GM20000 (cell line): Measurements from ENCODE around the gene ESR1.
A peak's percentile ranks its signal among the peaks of the same experiment; 100 is the strongest.
"Not testable (repeated sequence)": the region's sequence is repeated elsewhere in the genome, so short reads cannot be mapped to it uniquely, and the experiment has no call there.

Experiments
- DNase-seq: peaks from one replicate; pipeline ENCODE4 v3.0.0; 2012; ENCODE audit warnings: low spot score
- TF ChIP-seq, protein P1 (sequence below): IDR thresholded peaks from 2 replicates; pipeline ENCODE4 v1.5.1; 2012; ENCODE audit warnings: mild to moderate bottlenecking, control low read depth; ENCODE audit errors: extremely low read depth, missing control alignments

ESR1 gene

GRCh38 chr6:152012227-152012626, 204.7 kb downstream of the ESR1 start:
- TF ChIP-seq, protein P1, sequence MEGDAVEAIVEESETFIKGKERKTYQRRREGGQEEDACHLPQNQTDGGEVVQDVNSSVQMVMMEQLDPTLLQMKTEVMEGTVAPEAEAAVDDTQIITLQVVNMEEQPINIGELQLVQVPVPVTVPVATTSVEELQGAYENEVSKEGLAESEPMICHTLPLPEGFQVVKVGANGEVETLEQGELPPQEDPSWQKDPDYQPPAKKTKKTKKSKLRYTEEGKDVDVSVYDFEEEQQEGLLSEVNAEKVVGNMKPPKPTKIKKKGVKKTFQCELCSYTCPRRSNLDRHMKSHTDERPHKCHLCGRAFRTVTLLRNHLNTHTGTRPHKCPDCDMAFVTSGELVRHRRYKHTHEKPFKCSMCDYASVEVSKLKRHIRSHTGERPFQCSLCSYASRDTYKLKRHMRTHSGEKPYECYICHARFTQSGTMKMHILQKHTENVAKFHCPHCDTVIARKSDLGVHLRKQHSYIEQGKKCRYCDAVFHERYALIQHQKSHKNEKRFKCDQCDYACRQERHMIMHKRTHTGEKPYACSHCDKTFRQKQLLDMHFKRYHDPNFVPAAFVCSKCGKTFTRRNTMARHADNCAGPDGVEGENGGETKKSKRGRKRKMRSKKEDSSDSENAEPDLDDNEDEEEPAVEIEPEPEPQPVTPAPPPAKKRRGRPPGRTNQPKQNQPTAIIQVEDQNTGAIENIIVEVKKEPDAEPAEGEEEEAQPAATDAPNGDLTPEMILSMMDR, result no peak
- no peak for DNase-seq

GRCh38 chr6:152018876-152019275, 211.4 kb downstream of the ESR1 start:
- DNase-seq, result no peak
- TF ChIP-seq, protein P1, result no peak

DNA sequence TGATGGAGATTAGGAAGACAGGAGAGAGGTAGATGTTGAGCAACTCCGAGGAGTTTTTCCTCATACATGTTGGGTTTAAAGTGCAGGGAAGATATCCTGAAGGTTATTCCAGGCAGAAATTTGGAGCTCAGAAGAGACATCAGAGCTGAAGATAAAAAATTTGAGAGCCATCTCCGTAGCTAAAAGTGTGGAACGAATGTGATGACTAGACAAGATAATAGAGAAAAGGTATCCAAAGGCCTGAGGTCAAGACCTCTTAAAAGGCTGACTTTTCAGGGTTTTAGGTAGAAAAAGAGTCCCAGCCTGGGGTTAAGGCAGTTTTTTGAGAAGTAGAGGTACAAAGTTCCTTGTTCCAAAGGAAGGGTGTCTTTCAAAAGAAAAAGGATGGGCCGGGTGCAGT, 214.8 kb downstream of the ESR1 start:
- DNase-seq, result no peak
- TF ChIP-seq, protein P1, result no peak

- TF ChIP-seq, protein P1, result no peak
- DNase-seq, result no peak
These were observed 216.1 kb downstream of the ESR1 start for GRCh38 chr6:152023613-152024012.

GRCh38 chr6:152026291-152026690, 218.8 kb downstream of the ESR1 start:
- TF ChIP-seq, protein P1, result no peak
- DNase-seq, result peak; percentile 11

- not testable (repeated sequence) for DNase-seq
These were observed 219.3 kb downstream of the ESR1 start for GRCh38 chr6:152026744-152027143.

- DNase-seq, result not testable (repeated sequence)
These were observed 226.3 kb downstream of the ESR1 start for GRCh38 chr6:152033765-152034164.

GRCh38 chr6:152034631-152035030, 227.1 kb downstream of the ESR1 start:
- no peak for DNase-seq
- TF ChIP-seq, protein P1, result no peak

DNA sequence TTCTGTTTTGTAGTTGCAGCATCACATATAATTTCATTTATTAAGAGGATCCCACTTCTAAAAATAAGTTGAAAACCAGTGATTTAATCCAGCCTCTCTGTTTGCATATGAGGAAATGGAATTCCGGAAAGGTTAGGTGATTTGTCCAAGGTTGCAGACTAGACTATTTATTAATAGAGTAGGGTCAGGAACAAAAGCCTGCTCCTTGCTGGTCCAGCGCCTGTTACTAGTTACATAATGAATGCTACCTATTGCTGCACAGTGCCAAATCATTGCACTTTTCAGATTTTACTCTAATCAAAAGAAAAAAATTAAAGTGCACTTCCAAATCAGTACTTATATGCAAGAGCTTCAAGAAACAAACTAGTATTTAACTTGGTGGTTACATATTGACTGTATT, 238.6 kb downstream of the ESR1 start:
- DNase-seq, result no peak

More for the DNA sequence above, 238.6 kb downstream of the ESR1 start:
- TF ChIP-seq, protein P1, result no peak
